ENCODE results near the gene KCNMA1.

GRCh38 chr10:77377034-77377433, 260.6 kb downstream of the KCNMA1 start:
- TF ChIP-seq POLR2A (IDR thresholded peaks at IDR 0.05): no peak
- TF ChIP-seq CTCF (IDR thresholded peaks at IDR 0.05): no peak
